Left lung (tissue), 10 donors: ENCODE measurements around the gene MCM8. TPM values are rescaled to one million over a fixed set of nuclear protein-coding genes. Genes with fewer than 3 reads are reported as not detected.

Experiments
- ATAC-seq: fragments of 200-7000 bp; cut with Tn5 transposase; one replicate; pipeline ENCODE4 v1.9.1; 2020; ENCODE audit warnings: moderate library complexity
- DNase-seq, 4 donors: peaks; one replicate each; pipeline ENCODE4 v3.0.0-alpha.2; 2013 to 2020
- H3K27ac ChIP-seq, 2 donors: fragments of 200-600 bp; sonication (generic) in 1 of 2; one replicate each; pipeline versions ENCODE4 v1.5.0 to v1.8.0; 2020 to 2021
- H3K27me3 ChIP-seq, 2 donors: fragments of 200-600 bp; sonication (generic) in 1 of 2; one replicate each; pipeline versions ENCODE4 v1.5.0 to v1.8.0; 2020 to 2021
- H3K36me3 ChIP-seq, 2 donors: fragments of 200-600 bp; sonication (generic) in 1 of 2; one replicate each; pipeline versions ENCODE4 v1.5.0 to v1.8.0; 2020 to 2021
- H3K4me1 ChIP-seq, 2 donors: fragments of 200-600 bp; one replicate each; pipeline ENCODE4 v1.8.0; 2021
- H3K4me3 ChIP-seq, 2 donors: fragments of 200-600 bp; sonication (generic) in 1 of 2; one replicate each; pipeline versions ENCODE4 v1.5.0 to v1.8.0; 2020 to 2021; ENCODE audit warnings: mild to moderate bottlenecking in 1 of 2
- H3K9me3 ChIP-seq, 2 donors: fragments of 200-600 bp; sonication (generic) in 1 of 2; one replicate each; pipeline versions ENCODE4 v1.5.0 to v1.8.0; 2020 to 2021
- CTCF ChIP-seq, 2 donors: fragments of 200-600 bp; sonication (generic) in 1 of 2; IDR thresholded peaks; one replicate each; pipeline versions ENCODE4 v1.5.0 to v1.8.0; 2021; ENCODE audit warnings: antibody characterized with exemption in 2 of 2
- intact Hi-C, 2 donors: fragments of 100-400 bp; cut with DNase I; formaldehyde crosslinking; loops; one replicate each; pipeline versions ENCODE4 v1.11.2 to v1.14.2; 2022
- polyA plus RNA-seq, 6 donors: library from polyadenylated mRNA; unstranded; fragments of 120-200 nt; gene quantifications; one replicate each; pipeline ENCODE4 v1.2.1, GENCODE V29; 2013; ENCODE audit not compliant: insufficient read length in 6 of 6
- total RNA-seq, 2 donors: library from RNA; stranded (reverse); fragmentation: NEBNext Ultra II Directional; extraction: Animal tissue kit (Norgen Biotek cat#: 25700); gene quantifications; one replicate each; pipeline ENCODE4 v1.2.1, GENCODE V29; 2021
- donor health status: DM: no; HTN: yes; CAD: no.
- donor health status: DM: no; HTN: no; CAD: no.

The MCM8 gene
- total and polyA plus RNA-seq, 8 donors: 6.4 to 20.2 (median 15.3) TPM

DNA sequence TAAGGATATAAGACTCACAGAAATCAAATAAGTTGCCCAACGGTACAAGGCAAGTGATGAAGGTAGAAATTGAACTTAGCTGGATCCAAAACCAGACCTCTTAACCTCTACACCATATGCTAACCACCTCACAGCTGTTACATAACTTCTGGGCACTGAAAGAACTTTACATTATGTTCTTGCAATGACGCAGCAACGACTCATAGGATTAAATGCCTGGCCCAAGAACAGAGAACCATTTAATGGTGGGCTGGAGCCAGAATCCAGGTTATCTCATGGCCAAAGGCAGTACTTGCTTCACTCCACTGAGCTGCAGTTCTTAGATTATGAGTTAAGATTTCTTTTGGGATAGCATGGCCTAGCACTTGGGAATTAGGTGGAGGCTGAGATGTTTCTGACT lies 4.5 kb upstream of the MCM8 start:
- TF ChIP-seq CTCF (IDR thresholded peaks at IDR 0.05): no peak
- Histone ChIP-seq H3K4me1 (peaks cover 8 to 50% of the 10 kb centered on the region in 2 donors), H3K9me3 (no peaks in the 10 kb centered on the region), H3K36me3 (peaks cover 0 to 74% of the 10 kb centered on the region in 2 donors), H3K27ac (no peak overlapping the region), H3K4me3 (no peak overlapping the region), H3K27me3 (no peaks in the 10 kb centered on the region)
- intact Hi-C loops: no loop called here
- ATAC-seq (no peak), DNase-seq (no peak)

- intact Hi-C loops: no loop called here
- TF ChIP-seq CTCF (IDR thresholded peaks at IDR 0.05): no peak
- Histone ChIP-seq H3K27ac (peak overlapping the region in 1 of 2 donors; percentile 56), H3K4me1 (peaks cover 13 to 58% of the 10 kb centered on the region in 2 donors), H3K27me3 (no peaks in the 10 kb centered on the region), H3K4me3 (no peak overlapping the region), H3K9me3 (no peaks in the 10 kb centered on the region), H3K36me3 (peaks cover 0 to 61% of the 10 kb centered on the region in 2 donors)
- DNase-seq: peak in 1 of 4 donors; percentile 44
- ATAC-seq: no peak
Observed at GRCh38 chr20:5947276-5947675, 3.2 kb upstream of the MCM8 start.

GRCh38 chr20:5949943-5950270 lies 545 bp upstream of the MCM8 start:
- Histone ChIP-seq H3K27ac (peak overlapping the region in 1 of 2 donors; percentile 77), H3K9me3 (no peaks in the 10 kb centered on the region), H3K4me1 (peaks cover 13 to 58% of the 10 kb centered on the region in 2 donors), H3K36me3 (peaks cover 0 to 49% of the 10 kb centered on the region in 2 donors), H3K4me3 (peak overlapping the region; percentile 78 to 83), H3K27me3 (no peaks in the 10 kb centered on the region)
- ATAC-seq (no peak), DNase-seq (no peak)
- intact Hi-C loops: loop anchor here in 1 of 2 donors (10.0 kb wide), 1 partner anchor 125 kb away; no protein-coding TSS in a partner anchor
- no peak for TF ChIP-seq CTCF (IDR thresholded peaks at IDR 0.05)

DNA sequence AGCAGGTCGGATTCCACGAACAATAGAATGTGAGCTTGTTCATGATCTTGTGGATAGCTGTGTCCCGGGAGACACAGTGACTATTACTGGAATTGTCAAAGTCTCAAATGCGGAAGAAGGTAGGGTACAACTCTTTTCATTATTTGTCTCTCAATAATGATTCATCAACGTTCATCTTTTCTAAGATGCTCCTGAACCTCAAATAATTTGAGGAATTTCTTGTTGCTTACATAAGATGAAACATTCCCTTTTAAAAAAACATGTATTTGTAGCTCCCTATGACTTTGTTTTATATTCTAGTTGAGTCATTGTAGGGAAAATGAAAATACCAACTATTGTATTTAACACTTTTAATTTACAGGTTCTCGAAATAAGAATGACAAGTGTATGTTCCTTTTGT lies 17.0 kb downstream of the MCM8 start:
- Histone ChIP-seq H3K9me3 (no peaks in the 10 kb centered on the region), H3K4me3 (no peak overlapping the region), H3K36me3 (peaks cover 0 to 37% of the 10 kb centered on the region in 2 donors), H3K27me3 (no peaks in the 10 kb centered on the region), H3K4me1 (no peaks in the 10 kb centered on the region), H3K27ac (no peak overlapping the region)
- DNase-seq (no peak), ATAC-seq (no peak)
- intact Hi-C loops: loop anchor here in 1 of 2 donors (10.0 kb wide), 1 partner anchor 583 kb away; no protein-coding TSS in a partner anchor
- no peak for TF ChIP-seq CTCF (IDR thresholded peaks at IDR 0.05)

- H3K4me3 ChIP-seq: no peak overlapping the region
- TF ChIP-seq CTCF (IDR thresholded peaks at IDR 0.05): no peak
- no peaks in the 10 kb centered on the region for H3K9me3 ChIP-seq
- H3K4me1 ChIP-seq: no peaks in the 10 kb centered on the region
- ATAC-seq: no peak
- no peaks in the 10 kb centered on the region for H3K27me3 ChIP-seq
- no peak for DNase-seq
- peaks cover 0 to 30% of the 10 kb centered on the region in 2 donors for H3K36me3 ChIP-seq
- intact Hi-C loops: loop anchor here in 1 of 2 donors (10.0 kb wide), 1 partner anchor 584 kb away; no protein-coding TSS in a partner anchor
- H3K27ac ChIP-seq: no peak overlapping the region
Observed at GRCh38 chr20:5968462-5968861, 18.0 kb downstream of the MCM8 start.
